ENCODE measurements around the gene ITPRID1.

DNA sequence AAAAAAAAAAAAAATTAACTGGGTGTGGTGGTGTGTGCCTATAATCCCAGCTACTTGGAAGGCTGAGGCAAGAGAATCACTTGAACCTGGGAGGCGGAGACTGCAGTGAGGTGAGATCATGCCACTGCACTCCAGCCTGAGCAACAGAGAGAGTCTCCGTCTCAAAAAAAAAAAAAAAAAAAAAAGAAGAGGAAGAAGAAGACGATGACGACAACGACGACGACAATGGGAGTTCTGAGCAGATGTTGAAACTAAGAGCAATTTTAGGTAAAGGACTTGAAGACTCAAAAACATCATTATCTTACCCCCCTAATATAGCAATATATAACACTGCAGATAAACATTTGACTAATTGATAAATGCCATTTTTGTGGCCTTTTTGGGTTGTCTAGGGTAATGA, 133.6 kb downstream of the ITPRID1 start:
- TF ChIP-seq REST (IDR thresholded peaks at IDR 0.05; ENCODE audit: low read depth) (no peak), TAF1 (IDR thresholded peaks at IDR 0.05; ENCODE audit: low read depth) (no peak), USF1 (IDR thresholded peaks at IDR 0.05) (no peak), CREB1 (IDR thresholded peaks at IDR 0.05; ENCODE audit: low read depth) (no peak), EP300 (IDR thresholded peaks at IDR 0.05; ENCODE audit: borderline replicate concordance) (no peak), NFIC (IDR thresholded peaks at IDR 0.05) (no peak), RAD21 (IDR thresholded peaks at IDR 0.05; ENCODE audit: low read depth) (no peak)
